GM19099 (cell line): Measurements from ENCODE around the gene SEZ6L2.

Experiments
- POLR2A ChIP-seq: IDR thresholded peaks from 3 replicates; pipeline ENCODE4 v1.6.1; 2011; ENCODE audit warnings: low read depth; ENCODE audit not compliant: insufficient read length; ENCODE audit errors: extremely low read depth

The SEZ6L2 gene

DNA sequence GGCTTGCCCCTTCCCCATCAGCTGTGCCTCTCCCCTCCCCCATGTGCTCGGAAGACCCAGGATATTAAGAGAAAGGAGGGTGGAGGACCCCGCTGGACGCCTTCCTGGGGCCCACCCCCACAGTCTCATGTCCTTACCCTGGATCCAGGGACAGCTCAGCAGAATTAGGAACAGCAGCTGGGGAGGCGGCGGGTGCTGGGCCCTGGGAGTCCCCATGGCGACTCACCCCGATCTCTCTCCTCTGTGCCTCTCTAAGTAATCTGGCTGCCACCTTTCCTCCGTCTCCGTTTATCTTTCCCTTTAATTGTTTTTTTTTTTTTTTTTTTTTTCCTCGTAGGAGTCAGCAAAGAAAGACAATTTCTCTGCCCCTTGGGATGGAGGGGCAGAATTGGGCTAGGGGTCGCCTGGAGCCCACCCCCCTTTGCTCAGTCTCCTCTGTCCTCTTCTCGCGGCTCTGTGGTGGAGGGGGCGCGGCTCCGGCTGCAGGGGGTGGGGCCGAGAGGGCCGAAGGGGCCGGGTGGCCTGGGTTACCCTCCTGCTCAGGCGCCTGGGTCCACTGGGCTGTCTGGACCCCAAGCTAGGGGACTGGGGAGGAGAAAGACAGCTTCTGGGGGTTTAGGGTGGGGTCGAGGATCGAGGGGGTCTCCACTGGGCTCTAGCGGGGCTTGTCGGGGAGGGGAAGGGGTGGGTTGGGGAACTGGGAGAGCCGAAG lies 390 bp downstream of the SEZ6L2 start:
- TF ChIP-seq POLR2A = no peak

DNA sequence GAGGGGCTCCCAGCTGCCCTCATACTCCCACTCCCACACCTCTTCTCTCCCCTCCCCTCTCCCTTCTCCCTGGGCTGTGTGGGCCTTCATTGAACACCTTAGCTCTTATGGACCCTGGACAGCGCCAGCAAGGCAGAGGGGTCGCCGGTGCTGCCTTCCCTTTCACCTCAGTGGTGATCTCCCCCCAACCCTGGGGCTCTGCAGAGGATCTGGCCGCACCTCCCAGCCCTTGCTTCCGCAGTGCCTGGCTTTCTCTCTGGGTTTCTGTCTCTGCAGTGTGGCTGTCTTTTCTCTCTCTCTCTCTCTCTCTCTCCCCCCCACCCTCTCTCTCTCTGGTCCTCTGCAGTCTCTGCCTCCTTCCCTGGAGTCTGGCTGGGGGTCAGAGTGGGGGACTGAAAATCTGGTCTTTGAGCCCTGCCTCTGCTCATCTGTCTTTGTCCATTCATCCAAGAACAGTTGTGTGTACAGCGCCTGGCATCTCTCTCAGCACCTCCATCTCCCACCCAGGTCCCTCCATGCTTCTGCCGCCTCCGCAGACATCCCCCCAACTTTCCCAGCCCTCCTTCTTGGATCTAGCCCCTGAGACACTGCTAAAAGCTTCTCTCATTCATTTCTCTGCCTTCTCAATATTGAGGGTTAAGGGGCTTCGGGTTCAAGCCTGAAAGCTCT lies 1.1 kb downstream of the SEZ6L2 start:
- no peak for TF ChIP-seq POLR2A

DNA sequence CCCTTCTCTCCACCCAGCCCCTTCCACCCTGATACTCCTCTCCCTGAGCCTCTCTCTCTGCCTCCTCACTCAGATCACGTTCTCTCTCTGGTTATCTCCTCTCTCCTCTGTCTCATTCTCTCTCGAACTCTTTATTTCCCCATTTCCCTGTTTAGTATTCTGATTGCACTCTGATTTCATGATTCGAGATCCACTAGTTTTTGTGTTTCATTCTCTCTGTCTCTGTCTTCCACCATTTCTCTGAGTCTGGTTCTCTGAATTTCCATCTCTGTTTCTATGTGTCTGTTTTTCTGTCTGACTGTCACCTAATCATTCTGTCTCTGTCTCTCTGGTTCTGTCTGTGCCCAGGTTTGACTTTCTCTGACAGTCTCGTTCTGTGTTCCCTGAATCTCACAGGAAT lies 2.0 kb downstream of the SEZ6L2 start:
- no peak for TF ChIP-seq POLR2A

DNA sequence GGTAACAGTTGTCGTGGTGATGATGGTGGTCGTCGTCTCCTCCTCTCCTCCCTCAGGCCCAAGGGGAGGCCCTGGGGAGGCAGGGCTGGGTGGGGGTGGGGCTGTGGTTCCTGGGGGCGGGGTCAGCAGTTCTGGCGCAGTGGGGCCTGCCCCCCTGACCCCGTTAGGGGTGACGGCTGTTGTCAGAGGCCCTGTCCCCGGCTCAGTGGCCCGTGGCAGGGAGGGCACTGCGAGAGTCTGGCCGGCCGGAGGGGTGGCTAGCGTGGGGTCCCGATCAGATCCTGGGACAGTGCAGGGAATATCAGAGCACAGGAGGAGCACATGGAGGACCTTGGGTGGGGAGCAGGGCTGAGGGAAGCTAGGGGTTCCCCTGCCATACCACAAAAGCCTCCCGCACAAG lies 2.5 kb downstream of the SEZ6L2 start:
- no peak for TF ChIP-seq POLR2A

DNA sequence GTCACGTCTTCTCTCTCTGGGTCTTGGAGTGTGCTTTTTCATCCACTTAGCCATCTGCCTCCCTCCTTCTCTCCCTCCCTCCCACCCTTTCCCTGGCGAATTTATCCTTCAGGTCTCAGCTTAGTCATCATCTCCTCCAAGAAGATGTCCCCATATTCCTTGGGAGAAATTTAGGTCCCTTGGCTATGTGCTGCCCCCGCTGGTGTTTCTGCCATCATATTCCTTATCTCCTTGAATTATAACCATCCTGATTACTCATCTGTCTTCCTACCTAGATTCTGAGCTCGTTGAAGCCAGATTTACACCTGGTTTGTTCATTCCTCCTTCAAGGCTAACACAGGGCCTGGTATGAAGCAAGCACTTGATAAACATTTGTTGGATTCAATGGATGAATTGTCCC lies 5.0 kb downstream of the SEZ6L2 start:
- TF ChIP-seq POLR2A = no peak

DNA sequence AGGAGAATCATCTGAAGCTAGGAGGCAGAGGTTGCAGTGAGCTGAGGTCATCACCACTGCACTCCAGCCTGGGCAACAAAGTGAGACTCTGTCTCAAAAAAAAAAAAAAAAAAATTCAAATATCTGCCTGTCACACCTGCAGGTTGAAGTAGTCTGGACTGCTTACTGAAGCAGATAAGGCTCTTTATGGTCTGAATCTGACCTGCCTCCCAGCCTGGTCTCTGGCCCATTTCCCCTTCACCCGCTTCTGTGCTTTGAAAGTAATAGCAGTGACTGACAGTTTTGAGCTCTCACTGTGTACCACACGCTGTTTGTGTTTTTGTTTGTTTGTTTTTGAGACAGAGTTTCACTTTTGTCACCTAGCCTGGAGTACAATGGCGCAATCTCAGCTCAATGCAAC lies 5.8 kb downstream of the SEZ6L2 start:
- no peak for TF ChIP-seq POLR2A

DNA sequence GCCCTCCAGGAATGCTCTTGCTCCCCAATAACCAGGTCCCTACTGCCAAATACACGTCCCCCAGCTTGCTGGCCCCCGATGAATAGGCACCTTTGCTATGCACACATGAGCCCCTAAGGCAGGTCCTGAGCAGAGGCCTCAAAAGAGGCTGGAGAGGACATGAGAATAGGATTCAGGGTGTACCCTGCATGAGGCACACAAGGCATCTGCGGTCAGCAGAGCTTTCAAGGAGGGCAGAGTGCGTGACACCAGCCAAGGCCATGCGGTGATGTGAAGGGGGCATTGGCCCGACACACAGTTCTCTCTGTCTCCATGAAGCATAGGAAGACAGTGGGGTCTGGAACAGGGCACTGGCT lies 6.9 kb downstream of the SEZ6L2 start:
- TF ChIP-seq POLR2A = no peak

DNA sequence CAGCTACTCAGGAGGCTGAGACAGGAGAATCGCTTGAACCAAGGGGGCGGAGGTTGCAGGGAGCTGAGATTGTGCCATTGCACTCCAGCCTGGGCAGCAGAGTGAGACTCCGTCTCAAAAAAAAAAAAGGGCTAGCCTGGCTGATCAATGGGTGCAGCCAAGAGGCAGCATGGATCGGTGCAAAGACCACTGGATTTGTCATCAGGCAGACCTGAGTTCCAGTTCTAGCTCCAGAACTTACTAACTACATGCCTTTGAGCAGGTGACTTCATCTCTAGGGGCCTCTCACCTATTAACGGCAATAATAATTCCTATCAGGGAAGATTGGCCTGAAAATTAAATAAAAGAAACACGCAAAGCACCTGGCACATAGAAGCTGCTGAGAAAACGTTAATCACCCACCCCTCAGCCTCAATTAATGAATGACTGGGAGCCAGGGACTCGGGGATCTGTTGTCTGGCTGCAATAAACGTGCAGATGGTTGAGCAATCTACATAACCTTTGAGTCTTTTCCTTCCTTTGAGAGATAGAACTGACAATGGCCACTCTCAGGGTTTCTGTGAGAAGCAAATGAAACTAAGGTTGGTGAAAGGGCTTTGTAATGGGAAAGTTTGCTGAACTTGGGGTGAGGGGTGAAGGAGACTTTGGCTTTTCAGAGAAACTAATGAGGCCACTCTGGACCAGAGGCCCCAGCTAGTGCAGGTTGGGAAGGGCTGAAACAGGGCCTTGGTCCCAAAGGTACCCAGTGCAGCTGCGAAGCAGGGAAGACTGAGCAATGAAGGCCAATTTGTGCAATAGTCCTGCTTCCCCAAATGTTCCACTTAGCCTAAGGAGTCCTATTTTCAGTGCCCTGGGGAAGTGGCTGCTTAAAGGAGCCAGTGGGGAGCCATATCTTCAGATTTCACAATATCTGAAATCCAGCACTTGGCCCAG lies 7.6 kb downstream of the SEZ6L2 start:
- no peak for TF ChIP-seq POLR2A

DNA sequence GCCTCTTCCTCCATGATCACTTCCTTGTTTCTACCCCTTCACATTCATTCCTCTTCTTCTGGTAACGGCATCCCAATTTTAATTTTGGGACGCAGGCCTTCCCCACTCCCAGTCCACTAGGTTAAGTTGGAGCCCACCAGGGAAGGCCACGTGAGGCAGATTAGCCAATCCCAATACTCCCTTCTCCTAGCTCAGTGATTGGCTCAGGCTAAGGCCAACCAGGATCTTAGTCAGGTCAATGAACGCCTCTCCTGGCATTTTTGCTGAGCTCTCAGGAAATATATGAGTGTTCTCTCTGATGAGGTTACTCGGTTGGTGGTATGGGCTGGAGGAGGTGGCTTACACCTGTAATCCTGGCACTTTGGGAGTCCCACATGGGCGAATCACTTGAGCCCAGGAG lies 15.4 kb downstream of the SEZ6L2 start:
- TF ChIP-seq POLR2A = no peak

DNA sequence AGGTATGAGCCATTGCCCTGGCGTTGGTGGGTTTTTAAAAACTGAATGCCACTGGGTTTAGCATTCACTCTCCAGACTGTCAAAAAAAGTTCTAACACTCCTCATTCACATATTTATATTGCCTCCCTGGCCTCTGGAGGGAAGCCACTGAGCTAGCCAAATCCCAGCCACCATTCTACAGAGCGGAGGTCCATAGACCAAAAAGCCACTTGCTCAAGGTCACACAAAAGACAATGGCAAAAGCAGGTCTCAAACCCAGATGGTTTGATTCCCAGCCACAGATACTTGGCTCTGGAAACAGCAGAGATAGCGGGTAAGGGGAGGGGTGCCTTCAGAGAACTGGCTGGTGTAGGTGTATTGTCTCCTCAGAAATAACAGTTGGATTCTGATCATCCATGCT lies 18.3 kb downstream of the SEZ6L2 start:
- no peak for TF ChIP-seq POLR2A

DNA sequence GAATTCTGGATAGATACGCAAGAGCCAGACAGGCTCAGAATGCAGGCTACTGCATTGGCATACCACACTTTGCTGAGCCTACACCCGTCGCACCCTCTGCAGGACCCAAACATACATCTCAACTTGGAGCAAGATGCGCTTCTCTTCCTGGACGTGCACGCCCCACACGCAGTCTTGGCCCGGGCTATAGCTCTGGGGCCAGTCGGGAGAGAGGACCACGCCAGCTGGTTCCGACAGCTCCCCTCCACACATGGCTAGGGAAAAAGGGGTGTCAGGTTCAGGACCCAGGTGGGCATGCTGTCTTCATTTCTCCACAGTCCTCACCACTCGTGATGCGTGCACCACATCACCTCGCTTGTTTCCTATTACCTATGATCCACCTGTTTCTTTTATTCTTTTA lies 21.2 kb downstream of the SEZ6L2 start:
- TF ChIP-seq POLR2A = no peak

DNA sequence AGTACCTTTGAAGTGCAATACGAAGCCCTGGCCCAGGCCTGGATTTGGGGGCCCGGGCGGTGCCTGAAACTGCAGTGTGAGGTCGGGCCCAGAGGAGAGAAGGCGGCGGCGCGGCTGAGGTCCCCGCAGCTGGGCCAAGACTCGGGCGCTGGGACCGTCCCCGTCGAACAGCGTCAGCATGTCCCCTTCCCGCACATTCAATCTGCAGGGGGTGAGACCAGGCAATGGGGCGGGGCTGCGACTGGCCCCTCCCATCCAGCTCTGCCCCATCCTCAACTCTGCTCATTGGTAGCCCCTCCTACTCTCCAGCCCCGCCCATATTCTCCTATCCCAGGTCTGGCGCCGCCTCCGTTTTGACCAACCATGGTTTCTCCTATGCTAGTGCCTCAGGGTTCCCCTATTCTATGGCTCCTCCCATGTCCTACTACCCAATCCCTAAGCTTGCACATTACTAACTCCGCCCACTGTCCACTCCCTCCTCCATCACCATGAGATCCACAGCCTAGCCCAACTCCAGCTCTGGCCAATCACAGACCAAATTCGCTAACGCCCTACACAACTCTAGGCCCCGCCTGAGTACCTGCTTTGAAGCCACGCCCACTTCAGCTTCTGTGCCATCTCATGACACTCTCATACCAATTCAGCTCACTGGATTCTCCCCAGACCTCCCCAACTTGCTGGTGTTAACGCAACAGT lies 21.9 kb downstream of the SEZ6L2 start:
- no peak for TF ChIP-seq POLR2A

DNA sequence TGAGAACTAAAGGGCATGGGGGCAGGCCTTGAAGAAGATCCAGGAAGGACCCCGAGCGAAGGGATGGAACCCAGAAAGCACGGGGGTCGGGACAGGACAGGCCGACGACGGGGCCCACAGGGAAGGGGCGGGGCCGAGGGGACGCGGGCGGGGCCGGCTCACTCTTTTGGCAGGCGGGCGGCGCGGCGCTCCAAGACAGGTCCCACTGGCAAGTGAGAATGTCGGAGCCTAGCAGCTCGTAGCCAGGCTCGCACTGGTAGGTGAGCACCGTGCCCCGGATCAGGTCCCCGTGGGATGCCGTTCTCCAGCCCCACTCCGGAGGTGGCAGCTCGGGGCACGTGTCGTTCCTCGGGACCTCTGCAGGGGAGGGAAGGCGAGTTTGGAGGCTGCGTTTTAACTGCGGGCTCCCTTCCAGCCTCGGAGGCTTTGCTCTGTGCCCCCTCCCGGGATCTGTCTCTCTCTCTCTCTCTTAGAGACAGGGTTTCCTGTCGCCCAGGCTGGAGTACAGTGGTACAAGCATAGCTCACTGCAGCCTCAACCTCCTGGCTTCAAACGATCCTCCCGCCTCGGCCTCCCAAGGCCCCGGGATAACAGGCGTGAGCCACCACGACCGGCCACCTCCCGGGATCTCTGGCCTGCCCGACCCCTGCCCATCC lies 22.6 kb downstream of the SEZ6L2 start:
- TF ChIP-seq POLR2A = no peak

DNA sequence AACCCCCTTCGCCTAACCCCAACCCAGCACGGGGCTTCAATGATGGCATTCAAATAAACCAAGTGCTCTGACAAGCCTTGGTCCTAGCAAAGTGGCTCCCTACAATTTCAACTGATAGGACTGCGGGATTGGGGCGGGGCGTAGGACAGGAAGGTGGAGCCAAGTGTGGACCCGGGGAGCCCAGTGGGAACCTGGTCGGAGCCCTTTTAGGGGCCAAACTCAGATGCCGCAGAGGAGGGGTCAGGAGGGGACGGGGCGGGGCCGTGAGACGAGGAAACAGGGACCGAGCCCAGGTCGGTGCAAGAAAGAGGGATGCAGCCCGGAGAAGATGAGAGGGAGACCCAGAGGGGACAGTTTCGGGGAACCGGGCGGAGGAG lies 23.1 kb downstream of the SEZ6L2 start:
- no peak for TF ChIP-seq POLR2A

DNA sequence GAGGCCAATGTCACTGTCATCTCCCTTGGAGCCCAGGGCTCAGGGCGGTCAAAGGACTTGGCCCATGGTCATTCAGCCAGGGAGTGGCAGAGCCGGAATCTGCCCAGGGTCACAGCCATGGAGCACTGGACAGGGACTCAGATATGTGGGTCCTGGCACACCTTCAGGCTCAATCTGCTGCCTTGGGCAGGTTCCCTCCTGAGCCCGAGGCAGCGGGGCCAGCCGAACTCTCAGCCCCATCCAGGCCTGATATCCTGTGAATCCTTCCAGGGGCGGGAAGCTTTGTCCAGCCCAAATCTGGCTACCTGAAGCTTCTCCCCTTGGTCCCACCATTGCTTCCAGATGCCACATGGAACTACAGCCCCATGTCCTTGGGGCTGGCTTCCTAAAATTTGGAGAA lies 24.1 kb downstream of the SEZ6L2 start:
- TF ChIP-seq POLR2A = no peak
